Loucy (cell line): ENCODE results near the gene GABRQ.

ENCODE experiments used
- H2AFZ ChIP-seq: fragments of 200-600 bp; sonication (generic); 2 replicates; pipeline ENCODE4 v1.6.0; 2016; ENCODE audit warnings: antibody characterized with exemption, mild to moderate bottlenecking, low read length, moderate library complexity
- H3F3A ChIP-seq: fragments of 200-600 bp; 2 replicates; pipeline ENCODE4 v1.6.0; 2016; ENCODE audit warnings: antibody characterized with exemption, low read depth, mild to moderate bottlenecking
- H3K27me3 ChIP-seq: fragments of 200-600 bp; sonication (generic); 2 replicates; pipeline ENCODE4 v1.6.1; 2014; ENCODE audit warnings: low read length, mild to moderate bottlenecking; ENCODE audit not compliant: insufficient read depth, poor library complexity, severe bottlenecking
- H3K36me3 ChIP-seq: fragments of 200-600 bp; sonication (generic); 2 replicates; pipeline ENCODE4 v1.6.1; 2016; ENCODE audit warnings: low read length; ENCODE audit not compliant: insufficient read depth
- H3K4me1 ChIP-seq: fragments of 200-600 bp; sonication (generic); 2 replicates; pipeline ENCODE4 v1.5.1; 2014; ENCODE audit warnings: low read length, mild to moderate bottlenecking; ENCODE audit not compliant: insufficient read depth, poor library complexity, severe bottlenecking
- H3K4me2 ChIP-seq: fragments of 200-600 bp; sonication (generic); 2 replicates; pipeline ENCODE4 v1.6.0; 2014; ENCODE audit warnings: antibody characterized with exemption, low read length, low read depth, mild to moderate bottlenecking; ENCODE audit not compliant: poor library complexity, severe bottlenecking
- H3K4me3 ChIP-seq: fragments of 200-600 bp; sonication (generic); 2 replicates; pipeline ENCODE4 v1.5.1; 2014; ENCODE audit warnings: low read length, mild to moderate bottlenecking, mixed read lengths; ENCODE audit not compliant: poor library complexity, severe bottlenecking
- H3K79me2 ChIP-seq: fragments of 200-600 bp; sonication (generic); 2 replicates; pipeline ENCODE4 v1.6.1; 2014; ENCODE audit warnings: low read length; ENCODE audit not compliant: insufficient read depth
- H3K9ac ChIP-seq: fragments of 200-600 bp; sonication (generic); 2 replicates; pipeline ENCODE4 v1.6.0; 2014; ENCODE audit warnings: mild to moderate bottlenecking, low read depth, low read length, moderate library complexity; ENCODE audit not compliant: poor library complexity, severe bottlenecking
- H3K9me2 ChIP-seq: fragments of 200-600 bp; sonication (generic); replicated peaks from 2 replicates; pipeline ENCODE4 v1.6.1; 2016; ENCODE audit warnings: low read depth, low read length, mixed read lengths
- H3K9me3 ChIP-seq: fragments of 200-600 bp; sonication (generic); 2 replicates; pipeline ENCODE4 v1.6.1; 2014; ENCODE audit warnings: mild to moderate bottlenecking, antibody characterized with exemption, low read length, low read depth; ENCODE audit not compliant: insufficient read depth
- H4K20me1 ChIP-seq: fragments of 200-600 bp; sonication (generic); 2 replicates; pipeline ENCODE4 v1.6.0; 2014; ENCODE audit warnings: antibody characterized with exemption, low read length, mild to moderate bottlenecking; ENCODE audit not compliant: insufficient read depth, poor library complexity, severe bottlenecking
- EZH2phosphoT487 ChIP-seq: fragments of 200-600 bp; IDR thresholded peaks from 2 replicates; pipeline ENCODE4 v1.6.1; 2018; ENCODE audit warnings: antibody characterized with exemption, mild to moderate bottlenecking, moderate library complexity, borderline replicate concordance
- TF ChIP-seq, protein P1 (sequence below): fragments of 200-600 bp; sonication (generic); conservative IDR thresholded peaks from 2 replicates; pipeline ENCODE4 v1.5.1; 2014; ENCODE audit warnings: mild to moderate bottlenecking, antibody characterized with exemption, low read length

GABRQ gene

GRCh38 chrX:152632445-152633097 lies 5.1 kb upstream of the GABRQ start:
- Histone ChIP-seq H3F3A (no peaks in the 10 kb centered on the region), H3K4me1 (no peaks in the 10 kb centered on the region), H3K36me3 (no peaks in the 10 kb centered on the region), H3K79me2 (no peaks in the 10 kb centered on the region), H3K27me3 (no peaks in the 10 kb centered on the region), H2AFZ (no peak overlapping the region), H3K9me2 (no peaks in the 10 kb centered on the region), H3K9ac (no peak overlapping the region), H4K20me1 (no peaks in the 10 kb centered on the region), H3K4me3 (no peak overlapping the region), H3K4me2 (no peak overlapping the region), H3K9me3 (no peaks in the 10 kb centered on the region)
- no peak for TF ChIP-seq EZH2phosphoT487
- TF ChIP-seq, protein P1, sequence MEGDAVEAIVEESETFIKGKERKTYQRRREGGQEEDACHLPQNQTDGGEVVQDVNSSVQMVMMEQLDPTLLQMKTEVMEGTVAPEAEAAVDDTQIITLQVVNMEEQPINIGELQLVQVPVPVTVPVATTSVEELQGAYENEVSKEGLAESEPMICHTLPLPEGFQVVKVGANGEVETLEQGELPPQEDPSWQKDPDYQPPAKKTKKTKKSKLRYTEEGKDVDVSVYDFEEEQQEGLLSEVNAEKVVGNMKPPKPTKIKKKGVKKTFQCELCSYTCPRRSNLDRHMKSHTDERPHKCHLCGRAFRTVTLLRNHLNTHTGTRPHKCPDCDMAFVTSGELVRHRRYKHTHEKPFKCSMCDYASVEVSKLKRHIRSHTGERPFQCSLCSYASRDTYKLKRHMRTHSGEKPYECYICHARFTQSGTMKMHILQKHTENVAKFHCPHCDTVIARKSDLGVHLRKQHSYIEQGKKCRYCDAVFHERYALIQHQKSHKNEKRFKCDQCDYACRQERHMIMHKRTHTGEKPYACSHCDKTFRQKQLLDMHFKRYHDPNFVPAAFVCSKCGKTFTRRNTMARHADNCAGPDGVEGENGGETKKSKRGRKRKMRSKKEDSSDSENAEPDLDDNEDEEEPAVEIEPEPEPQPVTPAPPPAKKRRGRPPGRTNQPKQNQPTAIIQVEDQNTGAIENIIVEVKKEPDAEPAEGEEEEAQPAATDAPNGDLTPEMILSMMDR = peak; percentile 77

DNA sequence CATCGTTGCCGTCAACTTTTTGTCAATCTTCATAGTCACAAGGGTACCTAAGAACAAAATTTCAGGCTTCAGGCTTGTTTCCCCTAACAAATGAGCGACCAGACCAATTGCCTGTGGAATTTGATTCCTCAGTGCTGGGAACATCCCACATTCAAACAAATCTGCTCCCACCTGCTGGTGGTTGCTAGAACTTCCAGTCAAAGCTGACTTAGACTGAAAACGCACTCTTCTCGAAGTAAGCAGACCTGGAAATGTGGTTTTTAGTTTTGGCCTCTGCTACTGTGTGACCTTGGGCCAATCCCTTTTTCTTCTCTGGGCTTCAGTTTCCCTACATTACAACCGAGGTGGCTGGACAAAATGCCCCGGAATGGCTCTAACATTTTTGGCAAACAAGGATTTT lies 1.8 kb upstream of the GABRQ start:
- Histone ChIP-seq H3K79me2 (no peaks in the 10 kb centered on the region), H4K20me1 (no peaks in the 10 kb centered on the region), H3K36me3 (no peaks in the 10 kb centered on the region), H3K4me2 (no peak overlapping the region), H3K9me3 (no peaks in the 10 kb centered on the region), H3K4me3 (no peak overlapping the region), H3K9ac (no peak overlapping the region), H3F3A (no peaks in the 10 kb centered on the region), H3K9me2 (no peaks in the 10 kb centered on the region), H3K27me3 (no peaks in the 10 kb centered on the region), H3K4me1 (no peaks in the 10 kb centered on the region), H2AFZ (0 out of 2 replicates have a peak overlapping the region, but pooled peaks have one; percentile 19)
- TF ChIP-seq, protein P1 = peak; percentile 65
- TF ChIP-seq EZH2phosphoT487 = no peak

DNA sequence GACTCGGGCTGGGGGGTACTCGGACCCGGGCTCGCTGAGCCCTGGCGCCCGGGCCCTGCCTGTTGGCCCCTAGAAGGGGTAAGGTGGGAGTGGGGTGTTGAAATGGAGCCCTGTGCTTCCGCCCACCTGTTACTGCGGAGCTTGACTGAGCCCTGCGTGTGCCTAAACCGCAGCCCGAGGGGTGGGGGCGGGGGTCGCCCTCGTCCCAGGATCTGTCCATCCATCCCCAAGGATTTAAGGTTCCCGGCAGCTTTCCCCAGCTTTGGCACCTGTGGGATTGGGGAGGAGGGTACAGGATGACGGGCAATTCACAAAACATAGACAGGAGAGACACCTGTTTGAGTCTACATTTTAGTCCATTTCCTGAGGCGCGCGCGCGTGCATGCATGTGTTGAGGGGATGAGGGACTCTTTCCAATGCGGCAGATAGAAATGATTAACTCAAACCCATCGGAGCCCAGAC lies 779 bp downstream of the GABRQ start:
- Histone ChIP-seq H3F3A (no peaks in the 10 kb centered on the region), H3K4me2 (no peak overlapping the region), H3K4me3 (no peak overlapping the region), H2AFZ (no peak overlapping the region), H3K4me1 (no peaks in the 10 kb centered on the region), H3K27me3 (no peaks in the 10 kb centered on the region), H3K9me2 (no peaks in the 10 kb centered on the region), H3K9ac (no peak overlapping the region), H3K79me2 (no peaks in the 10 kb centered on the region), H4K20me1 (no peaks in the 10 kb centered on the region), H3K9me3 (no peaks in the 10 kb centered on the region), H3K36me3 (no peaks in the 10 kb centered on the region)
- no peak for TF ChIP-seq EZH2phosphoT487
- TF ChIP-seq, protein P1 = no peak
